HUES48 (cell line): ENCODE data around the gene FADS2.

Source experiments
- H3K27ac ChIP-seq: one replicate; pipeline ENCODE4 v1.7.0; 2013; ENCODE audit warnings: low read depth, low read length, inconsistent platforms
- H3K27me3 ChIP-seq: 2 replicates; pipeline ENCODE4 v1.6.1; 2013; ENCODE audit warnings: mild to moderate bottlenecking, low read length; ENCODE audit not compliant: control insufficient read depth, insufficient read depth
- H3K36me3 ChIP-seq: 2 replicates; pipeline ENCODE4 v1.6.1; 2013; ENCODE audit warnings: low read length; ENCODE audit not compliant: control insufficient read depth, insufficient read depth
- H3K4me1 ChIP-seq: 2 replicates; pipeline ENCODE4 v1.6.1; 2013; ENCODE audit warnings: mild to moderate bottlenecking, low read length; ENCODE audit not compliant: control insufficient read depth, insufficient read depth
- H3K4me3 ChIP-seq: 2 replicates; pipeline ENCODE4 v1.5.1; 2013; ENCODE audit warnings: mild to moderate bottlenecking, low read depth, low read length
- H3K9ac ChIP-seq: 2 replicates; pipeline ENCODE4 v1.6.1; 2013; ENCODE audit warnings: mild to moderate bottlenecking, low read depth, low read length, moderate library complexity
- H3K9me3 ChIP-seq: 2 replicates; pipeline ENCODE4 v1.6.1; 2013; ENCODE audit warnings: low read length; ENCODE audit not compliant: control insufficient read depth, insufficient read depth

The FADS2 gene

GRCh38 chr11:61912530-61912898 lies 84.4 kb downstream of the FADS2 start:
- Histone ChIP-seq H3K9ac (no peak overlapping the region), H3K27me3 (peaks cover 11% of the 10 kb centered on the region), H3K4me1 (peaks cover 11% of the 10 kb centered on the region), H3K27ac (no peak overlapping the region), H3K36me3 (no peaks in the 10 kb centered on the region), H3K4me3 (no peak overlapping the region), H3K9me3 (no peaks in the 10 kb centered on the region)

- no peaks in the 10 kb centered on the region for H3K36me3 ChIP-seq
- peaks cover 11% of the 10 kb centered on the region for H3K4me1 ChIP-seq
- H3K27me3 ChIP-seq = peaks cover 17% of the 10 kb centered on the region
- H3K4me3 ChIP-seq = no peak overlapping the region
- no peak overlapping the region for H3K9ac ChIP-seq
- H3K27ac ChIP-seq = no peak overlapping the region
- no peaks in the 10 kb centered on the region for H3K9me3 ChIP-seq
Observed at GRCh38 chr11:61912991-61913698, 85.0 kb downstream of the FADS2 start.

DNA sequence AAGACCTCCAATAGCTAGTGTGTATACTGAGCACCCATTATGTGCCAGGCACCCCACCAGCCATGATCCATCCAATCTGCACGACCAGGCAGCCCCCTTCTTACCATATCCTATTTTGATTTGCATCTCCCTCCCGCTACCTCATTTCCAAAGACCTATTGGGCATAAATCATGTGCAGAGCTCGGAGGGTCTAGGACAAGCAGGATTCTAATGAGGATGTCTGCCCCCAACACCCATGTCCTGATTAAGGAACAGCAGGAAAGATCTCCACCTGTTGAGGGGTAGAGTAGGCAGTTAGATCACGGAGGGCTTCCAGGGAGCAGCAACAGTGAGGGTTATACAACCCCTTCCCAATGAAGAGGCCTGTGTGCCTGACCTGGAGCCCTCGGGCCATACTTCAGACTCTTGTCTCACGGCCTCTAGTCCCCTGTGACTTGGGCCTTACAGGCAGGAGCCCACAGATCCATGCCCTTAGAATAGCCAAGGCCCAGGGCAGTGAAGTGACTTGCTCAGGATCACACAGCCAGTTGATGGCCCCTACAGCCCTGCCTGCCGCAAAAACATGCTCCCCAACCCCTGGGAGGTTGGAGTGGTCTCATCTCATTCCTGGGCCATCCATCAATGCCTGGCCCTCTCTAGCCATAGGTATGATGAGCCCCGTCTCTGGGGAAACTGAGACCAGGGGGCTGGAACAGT lies 85.7 kb downstream of the FADS2 start:
- Histone ChIP-seq H3K9ac (no peak overlapping the region), H3K27me3 (peaks cover 23% of the 10 kb centered on the region), H3K27ac (no peak overlapping the region), H3K9me3 (no peaks in the 10 kb centered on the region), H3K4me3 (no peak overlapping the region), H3K36me3 (no peaks in the 10 kb centered on the region), H3K4me1 (peaks cover 5% of the 10 kb centered on the region)

- H3K27ac ChIP-seq = no peak overlapping the region
- peaks cover 23% of the 10 kb centered on the region for H3K27me3 ChIP-seq
- no peaks in the 10 kb centered on the region; the same call in 1 of the 2 replicates for H3K4me1 ChIP-seq
- H3K4me3 ChIP-seq = no peak overlapping the region
- H3K9me3 ChIP-seq = no peaks in the 10 kb centered on the region
- H3K36me3 ChIP-seq = no peaks in the 10 kb centered on the region
- no peak overlapping the region for H3K9ac ChIP-seq
Observed at GRCh38 chr11:61914471-61915171, 86.5 kb downstream of the FADS2 start.

DNA sequence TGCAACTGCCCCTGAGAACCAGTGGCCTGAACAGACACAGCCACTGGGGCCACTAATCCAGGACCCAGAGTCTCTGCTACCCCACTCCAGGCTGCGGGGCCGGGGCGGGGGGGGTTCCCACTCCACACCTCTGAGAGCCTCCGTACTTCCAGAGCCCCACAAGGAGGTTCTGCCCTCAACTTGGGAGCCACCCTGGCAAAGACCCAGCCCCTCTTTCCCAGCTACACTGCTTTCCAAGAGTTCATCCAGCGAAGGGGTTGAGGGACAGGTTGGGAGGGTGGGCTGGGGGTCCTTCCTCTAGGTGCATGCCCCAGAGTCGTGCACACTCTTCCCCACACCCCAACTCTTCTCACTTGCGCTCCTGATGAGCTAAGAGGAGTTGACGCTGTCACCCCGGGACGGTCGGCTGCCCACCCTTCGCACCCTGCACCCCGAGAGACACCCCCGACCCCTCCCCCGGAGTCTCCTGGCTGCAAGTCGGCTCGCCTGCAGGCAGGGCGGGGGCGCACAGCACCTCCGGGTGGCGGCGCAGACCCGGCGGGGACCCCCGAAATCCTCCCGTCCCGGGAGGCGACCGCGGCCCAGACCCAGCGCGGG lies 88.7 kb downstream of the FADS2 start:
- Histone ChIP-seq H3K4me3 (peak overlapping the region; percentile 69), H3K36me3 (no peaks in the 10 kb centered on the region), H3K4me1 (no peaks in the 10 kb centered on the region; the same call in 1 of the 2 replicates), H3K9ac (no peak overlapping the region), H3K27me3 (peaks cover 23% of the 10 kb centered on the region), H3K9me3 (no peaks in the 10 kb centered on the region), H3K27ac (no peak overlapping the region)
